Thyroid gland (tissue), 4 donors: ENCODE results near the gene RPTOR.

Experiments
- CTCF ChIP-seq, 6 experiments: fragments of 200-600 bp in 3 of 6; fragments of 450-650 bp in 3 of 6; sonication (generic) in 3 of 6; IDR thresholded peaks; one replicate each; pipeline ENCODE4 v1.5.1; 2016 to 2019; ENCODE audit warnings: antibody characterized with exemption in 6 of 6, mild to moderate bottlenecking in 2 of 6, inconsistent platforms in 1 of 6, moderate library complexity in 1 of 6
- POLR2A ChIP-seq, 2 donors: fragments of 450-650 bp; IDR thresholded peaks; one replicate each; pipeline ENCODE4 v1.6.1; 2017; ENCODE audit warnings: antibody characterized with exemption in 2 of 2, mild to moderate bottlenecking in 2 of 2, moderate library complexity in 1 of 2

GRCh38 chr17:80849119-80849518, 304.5 kb downstream of the RPTOR start:
- TF ChIP-seq CTCF (IDR thresholded peaks at IDR 0.05) = no peak
- TF ChIP-seq POLR2A (IDR thresholded peaks at IDR 0.05) = no peak
